SU-DHL-6 (cell line): ENCODE measurements around the gene INTS7.

Experiments used
- EZH2phosphoT487 ChIP-seq: fragments of 200-600 bp; sonication (generic), shearing (Covaris generic); conservative IDR thresholded peaks from 2 replicates; pipeline ENCODE4 v1.6.1; 2018; ENCODE audit warnings: mild to moderate bottlenecking, antibody characterized with exemption, low read length, moderate library complexity, mixed read lengths
- TF ChIP-seq, protein P1 (sequence below): fragments of 200-600 bp; sonication (generic); IDR thresholded peaks from one replicate; pipeline ENCODE4 v1.5.1; 2017; ENCODE audit warnings: antibody characterized with exemption, mild to moderate bottlenecking, low read length, moderate library complexity; ENCODE audit not compliant: insufficient read depth, poor library complexity, severe bottlenecking

DNA sequence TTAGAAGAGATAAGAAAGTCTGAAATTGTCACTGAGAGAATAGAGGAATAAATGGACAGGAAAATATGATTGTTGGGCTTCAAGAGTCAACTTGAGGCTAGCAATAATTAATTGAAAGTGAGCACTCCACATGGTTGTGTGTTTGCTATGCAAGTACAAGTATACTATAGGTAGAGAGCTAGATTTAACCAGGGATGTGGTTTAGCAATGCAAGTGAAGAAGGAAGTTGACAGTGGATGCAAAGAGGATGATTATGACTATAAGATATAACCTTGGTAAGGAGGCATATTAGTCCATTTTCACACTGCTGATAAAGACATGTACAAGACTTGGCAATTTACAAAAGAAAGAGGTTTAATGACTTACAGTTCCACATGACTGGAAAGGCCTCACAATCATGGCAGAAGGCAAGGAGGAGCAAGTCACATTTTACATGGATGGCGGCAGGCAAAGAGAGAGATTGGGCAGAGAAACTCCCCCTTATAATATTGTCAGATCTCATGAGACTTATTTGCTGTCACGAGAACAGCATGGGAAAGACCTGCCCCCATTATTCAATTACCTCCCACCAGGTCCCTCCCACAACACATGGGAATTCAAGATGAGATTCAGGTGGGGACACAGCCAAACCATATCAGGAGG, 47.5 kb upstream of the INTS7 start:
- TF ChIP-seq, protein P1, sequence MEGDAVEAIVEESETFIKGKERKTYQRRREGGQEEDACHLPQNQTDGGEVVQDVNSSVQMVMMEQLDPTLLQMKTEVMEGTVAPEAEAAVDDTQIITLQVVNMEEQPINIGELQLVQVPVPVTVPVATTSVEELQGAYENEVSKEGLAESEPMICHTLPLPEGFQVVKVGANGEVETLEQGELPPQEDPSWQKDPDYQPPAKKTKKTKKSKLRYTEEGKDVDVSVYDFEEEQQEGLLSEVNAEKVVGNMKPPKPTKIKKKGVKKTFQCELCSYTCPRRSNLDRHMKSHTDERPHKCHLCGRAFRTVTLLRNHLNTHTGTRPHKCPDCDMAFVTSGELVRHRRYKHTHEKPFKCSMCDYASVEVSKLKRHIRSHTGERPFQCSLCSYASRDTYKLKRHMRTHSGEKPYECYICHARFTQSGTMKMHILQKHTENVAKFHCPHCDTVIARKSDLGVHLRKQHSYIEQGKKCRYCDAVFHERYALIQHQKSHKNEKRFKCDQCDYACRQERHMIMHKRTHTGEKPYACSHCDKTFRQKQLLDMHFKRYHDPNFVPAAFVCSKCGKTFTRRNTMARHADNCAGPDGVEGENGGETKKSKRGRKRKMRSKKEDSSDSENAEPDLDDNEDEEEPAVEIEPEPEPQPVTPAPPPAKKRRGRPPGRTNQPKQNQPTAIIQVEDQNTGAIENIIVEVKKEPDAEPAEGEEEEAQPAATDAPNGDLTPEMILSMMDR, result no peak
- no peak for TF ChIP-seq EZH2phosphoT487
